ENCODE data around the gene TMEM174.

Gene TMEM174

GRCh38 chr5:73172951-73173350, at the start of gene TMEM174:
TSS of gene TMEM174 (plus strand) at chr5:73173193. CDS start at chr5:73173244, 51 bp downstream.
- DNase-seq, result no peak

- no peak for DNase-seq
These were observed 47.7 kb upstream of the TMEM174 start for GRCh38 chr5:73125289-73125688.

- DNase-seq, result no peak
These were observed 46.6 kb upstream of the TMEM174 start for GRCh38 chr5:73126381-73126780.

GRCh38 chr5:73126957-73127356, 46.0 kb upstream of the TMEM174 start:
- DNase-seq, result no peak

- DNase-seq, result no peak
These were observed 43.9 kb upstream of the TMEM174 start for GRCh38 chr5:73129143-73129542.

GRCh38 chr5:73130811-73131210, 42.2 kb upstream of the TMEM174 start:
- DNase-seq, result no peak

- DNase-seq, result no peak
These were observed 41.1 kb upstream of the TMEM174 start for GRCh38 chr5:73131711-73132425.

GRCh38 chr5:73132759-73133158, 40.2 kb upstream of the TMEM174 start:
- no peak for DNase-seq

GRCh38 chr5:73135021-73135420, 38.0 kb upstream of the TMEM174 start:
- no peak for DNase-seq

- DNase-seq, result peak; percentile 55
These were observed 37.5 kb upstream of the TMEM174 start for GRCh38 chr5:73135429-73136054.

GRCh38 chr5:73136055-73136562, 36.9 kb upstream of the TMEM174 start:
- no peak for DNase-seq

GRCh38 chr5:73137563-73138530, 35.1 kb upstream of the TMEM174 start:
- DNase-seq, result no peak

GRCh38 chr5:73139485-73139884, 33.5 kb upstream of the TMEM174 start:
- no peak for DNase-seq

GRCh38 chr5:73140801-73141200, 32.2 kb upstream of the TMEM174 start:
- no peak for DNase-seq

GRCh38 chr5:73142035-73142434, 31.0 kb upstream of the TMEM174 start:
- no peak for DNase-seq

GRCh38 chr5:73143716-73144115, 29.3 kb upstream of the TMEM174 start:
- DNase-seq, result no peak

GRCh38 chr5:73149540-73149939, 23.5 kb upstream of the TMEM174 start:
- DNase-seq, result no peak

- no peak for DNase-seq
These were observed 22.1 kb upstream of the TMEM174 start for GRCh38 chr5:73150876-73151275.

GRCh38 chr5:73151766-73152410, 21.1 kb upstream of the TMEM174 start:
- DNase-seq, result no peak

- DNase-seq, result no peak
These were observed 20.3 kb upstream of the TMEM174 start for GRCh38 chr5:73152411-73153388.

- DNase-seq, result no peak
These were observed 19.5 kb upstream of the TMEM174 start for GRCh38 chr5:73153513-73153912.

All from suppressor macrophage treated with lipopolysaccharide for 4 hours (primary cell).